Kidney epithelial cell (primary cell): Measurements from ENCODE around the gene NDUFAF5. TPM values are rescaled to one million over a fixed set of nuclear protein-coding genes. Genes with fewer than 3 reads are reported as not detected.

Experiments used
- DNase-seq: peaks from one replicate; pipeline ENCODE4 v3.0.0-alpha.2; 2010; ENCODE audit warnings: low read depth
- H3K27me3 ChIP-seq: 2 replicates; pipeline ENCODE4 v1.6.0; 2011; ENCODE audit warnings: low read length; ENCODE audit not compliant: control insufficient read depth, insufficient read depth
- H3K36me3 ChIP-seq: 2 replicates; pipeline ENCODE4 v1.5.1; 2011; ENCODE audit warnings: low read length; ENCODE audit not compliant: control insufficient read depth, insufficient read depth
- H3K4me3 ChIP-seq: 2 replicates; pipeline ENCODE4 v1.5.1; 2011; ENCODE audit warnings: low read depth, mild to moderate bottlenecking, control low read depth, low read length
- CTCF ChIP-seq: IDR thresholded peaks from 2 replicates; pipeline ENCODE4 v1.5.1; 2011; ENCODE audit warnings: mild to moderate bottlenecking, moderate library complexity, low read length, control low read depth, inconsistent platforms; ENCODE audit not compliant: insufficient read depth, poor library complexity, severe bottlenecking
- total RNA-seq: library from RNA; depleted of rRNA; stranded (reverse); fragments of >200 nt; gene quantifications from 2 replicates; pipeline ENCODE4 v1.2.3, GENCODE V29; 2015

The NDUFAF5 gene
- total RNA-seq, 1 donor from 2014 or later = 46.8 TPM

GRCh38 chr20:13786143-13786828 lies 1.5 kb downstream of the NDUFAF5 start:
- Histone ChIP-seq H3K36me3 (peaks cover 2% of the 10 kb centered on the region), H3K4me3 (peak overlapping the region; percentile 97), H3K27me3 (no peaks in the 10 kb centered on the region)
- DNase-seq = no peak
- TF ChIP-seq CTCF = no peak

DNA sequence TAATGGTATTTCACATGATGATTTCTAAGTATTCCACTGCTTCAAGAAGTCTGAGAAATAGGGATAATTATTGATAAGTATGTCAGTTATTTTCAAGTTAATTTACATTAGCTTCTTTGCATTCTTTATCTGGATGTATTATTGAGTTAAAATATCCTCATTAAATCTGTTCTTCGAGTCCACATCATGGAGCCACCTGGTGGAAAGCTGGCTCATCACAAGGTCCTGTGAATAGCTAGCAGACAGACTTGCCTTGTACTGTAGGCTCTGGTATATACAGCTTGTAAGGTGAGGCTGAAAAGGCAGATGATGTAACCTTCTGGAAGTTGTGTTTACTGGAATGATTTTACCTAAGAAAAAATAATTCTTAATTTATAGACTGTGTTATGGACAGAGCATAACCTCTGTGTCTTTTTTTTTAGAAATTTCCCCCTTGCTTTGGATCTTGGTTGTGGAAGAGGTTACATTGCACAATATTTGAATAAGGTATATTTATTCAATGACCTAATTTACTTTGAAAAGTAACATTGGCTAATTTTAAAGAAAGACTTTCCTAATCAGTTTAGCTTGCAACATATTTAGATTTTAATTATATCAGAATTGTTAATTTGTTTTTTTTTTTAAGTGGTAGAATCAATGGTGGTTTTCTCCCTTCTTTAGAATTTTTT lies 3.5 kb downstream of the NDUFAF5 start:
- peak; percentile 57 for TF ChIP-seq CTCF
- H3K36me3 ChIP-seq = no peaks in the 10 kb centered on the region
- no peak for DNase-seq
- no peaks in the 10 kb centered on the region for H3K27me3 ChIP-seq
- H3K4me3 ChIP-seq = no peak overlapping the region

- H3K4me3 ChIP-seq = no peak overlapping the region
- no peaks in the 10 kb centered on the region for H3K27me3 ChIP-seq
- no peaks in the 10 kb centered on the region for H3K36me3 ChIP-seq
- TF ChIP-seq CTCF = no peak
- DNase-seq = no peak
Measured at GRCh38 chr20:13790708-13791107, 5.9 kb downstream of the NDUFAF5 start.

DNA sequence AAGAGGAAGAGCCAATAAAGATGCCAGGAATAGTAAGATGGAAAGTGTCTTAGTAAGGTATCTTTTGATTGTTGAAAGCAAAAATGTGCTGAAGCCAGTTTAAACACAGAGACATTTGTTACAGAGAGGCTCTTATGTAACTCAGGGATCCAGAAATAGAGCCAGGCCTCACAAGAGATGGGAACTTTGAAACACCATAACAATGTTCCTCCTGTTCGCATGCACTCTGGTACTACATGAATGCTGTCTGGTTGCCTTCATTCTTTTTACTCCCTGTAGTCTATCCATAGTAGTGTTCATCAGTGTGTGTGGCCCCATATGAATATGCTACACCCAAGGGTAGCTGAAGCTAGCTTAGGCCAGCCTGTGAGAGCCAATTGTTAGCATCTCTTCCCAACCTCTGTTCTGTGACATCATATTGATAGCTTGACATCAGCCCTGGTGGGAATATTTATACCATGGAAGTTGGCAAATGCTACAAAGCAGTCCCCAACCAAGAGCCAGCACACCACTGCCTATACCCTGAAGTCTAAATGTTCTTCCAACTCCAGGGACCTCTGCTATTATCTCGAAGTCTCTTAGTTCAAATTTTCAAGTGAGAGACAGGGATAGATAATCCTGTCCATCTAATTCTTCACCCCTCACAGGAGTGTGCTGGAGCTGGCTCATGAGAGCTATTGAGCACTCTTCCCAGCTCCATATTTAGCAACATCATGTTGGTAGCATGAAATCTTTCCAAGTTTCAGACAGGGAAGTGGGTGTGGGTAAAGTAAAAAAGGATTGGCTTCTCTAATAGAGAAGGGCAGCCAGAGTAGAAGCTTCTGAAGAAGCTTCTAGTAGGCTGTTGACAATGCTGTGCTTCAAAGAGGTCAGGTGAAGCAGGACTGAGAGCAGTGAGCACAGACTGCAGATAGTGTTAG lies 7.0 kb downstream of the NDUFAF5 start:
- no peaks in the 10 kb centered on the region for H3K36me3 ChIP-seq
- no peak for TF ChIP-seq CTCF

GRCh38 chr20:13793001-13793400 lies 8.2 kb downstream of the NDUFAF5 start:
- H3K36me3 ChIP-seq = no peaks in the 10 kb centered on the region
- H3K4me3 ChIP-seq = no peak overlapping the region
- DNase-seq = no peak
- H3K27me3 ChIP-seq = no peaks in the 10 kb centered on the region
- no peak for TF ChIP-seq CTCF

More for the DNA sequence above, 7.0 kb downstream of the NDUFAF5 start:
- Histone ChIP-seq H3K4me3 (no peak overlapping the region), H3K27me3 (no peaks in the 10 kb centered on the region)
- DNase-seq = no peak
